GM21576 (cell line): ENCODE results near the gene ABLIM1.

Source experiments
- ATAC-seq: cut with Tn5 transposase; IDR thresholded peaks from one replicate; pipeline ENCODE4 v1.9.1; 2021; ENCODE audit warnings: mild to moderate bottlenecking, moderate library complexity; ENCODE audit not compliant: unreplicated experiment

The ABLIM1 gene

GRCh38 chr10:114427124-114427852, 230.8 kb downstream of the ABLIM1 start:
- ATAC-seq: no peak

GRCh38 chr10:114426476-114426875, 231.6 kb downstream of the ABLIM1 start:
- ATAC-seq: no peak

- no peak for ATAC-seq
Observed at GRCh38 chr10:114420811-114421485, 237.1 kb downstream of the ABLIM1 start.

GRCh38 chr10:114418109-114418508, 240.0 kb downstream of the ABLIM1 start:
- no peak for ATAC-seq

GRCh38 chr10:114412907-114413797, 244.9 kb downstream of the ABLIM1 start:
- no peak for ATAC-seq

GRCh38 chr10:114408968-114409444, 249.1 kb downstream of the ABLIM1 start:
- ATAC-seq: no peak

- ATAC-seq: peak; percentile 49
Observed at GRCh38 chr10:114408112-114408967, 249.7 kb downstream of the ABLIM1 start.

GRCh38 chr10:114406455-114406854, 251.6 kb downstream of the ABLIM1 start:
- no peak for ATAC-seq

GRCh38 chr10:114405011-114405350, 253.1 kb downstream of the ABLIM1 start:
- ATAC-seq: no peak

- no peak for ATAC-seq
Observed at GRCh38 chr10:114404171-114405010, 253.7 kb downstream of the ABLIM1 start, which contains the start of gene AFAP1L2. Gene AFAP1L2 (minus strand): TSS chr10:114404502. CDS start chr10:114404455, 47 bp downstream.

GRCh38 chr10:114403541-114404161, 254.4 kb downstream of the ABLIM1 start:
- ATAC-seq: no peak

GRCh38 chr10:114402871-114403540, 255.1 kb downstream of the ABLIM1 start:
- no peak for ATAC-seq

- no peak for ATAC-seq
Observed at GRCh38 chr10:114402233-114402632, 255.8 kb downstream of the ABLIM1 start.

- ATAC-seq: no peak
Observed at GRCh38 chr10:114401195-114401791, 256.8 kb downstream of the ABLIM1 start.

GRCh38 chr10:114400091-114400490, 258.0 kb downstream of the ABLIM1 start:
- no peak for ATAC-seq

GRCh38 chr10:114399576-114399975, 258.5 kb downstream of the ABLIM1 start:
- ATAC-seq: no peak

- no peak for ATAC-seq
Observed at GRCh38 chr10:114398587-114399331, 259.3 kb downstream of the ABLIM1 start.
